Endothelial cell of umbilical vein (primary cell): ENCODE data around the gene CYB5D1. TPM values are rescaled to one million over a fixed set of nuclear protein-coding genes. Genes with fewer than 3 reads are reported as not detected.

Experiments
- BruUV-seq: library from RNA; stranded (reverse); fragments of 400-500 nt; replicated peaks from 2 replicates; lab custom pipeline; 2021; lab: Mats Ljungman, UMichigan
- CTCF ChIA-PET: fragments of 300-600, 350-600 bp; sonication (Branson Sonifier 250); formaldehyde crosslinking; loops from one replicate; lab custom pipeline; 2021; ENCODE audit warnings: antibody characterized with exemption, inconsistent platforms; lab: Charles Lee
- POLR2A ChIA-PET: fragments of 300-600, 350-600 bp; sonication (Branson Sonifier 250); formaldehyde crosslinking; loops from one replicate; lab custom pipeline; 2021; ENCODE audit warnings: antibody characterized with exemption, inconsistent platforms; lab: Charles Lee
- DNase-seq: peaks from one replicate; pipeline ENCODE4 v3.0.0-alpha.2; 2011; ENCODE audit warnings: low read depth, low spot score
- FAIRE-seq: peaks from 2 replicates; lab custom pipeline; 2011; peaks lifted over from hg19 to GRCh38; lab: Jason Lieb, UNC
- H2AFZ ChIP-seq: 2 replicates; pipeline ENCODE4 v1.6.0; 2012; ENCODE audit warnings: low read depth, low read length, control low read depth, inconsistent platforms
- H3K27ac ChIP-seq: 2 replicates; pipeline ENCODE4 v1.5.1; 2011; ENCODE audit warnings: low read depth, mild to moderate bottlenecking, control low read depth, low read length, moderate library complexity; ENCODE audit not compliant: insufficient read depth
- H3K27me3 ChIP-seq, 2 experiments: 2 replicates each; pipeline versions ENCODE4 v1.6.0 to v1.6.1; 2011; ENCODE audit warnings: low read length in 2 of 2, mixed read lengths in 1 of 2; ENCODE audit not compliant: control insufficient read depth in 2 of 2, insufficient read depth in 2 of 2
- H3K36me3 ChIP-seq, 2 experiments: 2 replicates in 1 of 2; 3 replicates in 1 of 2; pipeline ENCODE4 v1.5.1; 2011; ENCODE audit warnings: low read length in 2 of 2, mild to moderate bottlenecking in 1 of 2, moderate library complexity in 1 of 2; ENCODE audit not compliant: control insufficient read depth in 2 of 2, insufficient read depth in 2 of 2; ENCODE audit errors: extremely low read depth in 1 of 2
- H3K4me1 ChIP-seq: 3 replicates; pipeline ENCODE4 v1.5.1; 2011; ENCODE audit warnings: mild to moderate bottlenecking, low read length; ENCODE audit not compliant: control insufficient read depth, insufficient read depth; ENCODE audit errors: extremely low read depth
- H3K4me2 ChIP-seq: 2 replicates; pipeline ENCODE4 v1.6.1; 2011; ENCODE audit warnings: low read length, control low read depth, mixed read lengths; ENCODE audit not compliant: insufficient read depth
- H3K4me3 ChIP-seq, 3 experiments: fragments of 200-600 bp in 1 of 3; sonication (generic), shearing (Covaris generic) in 1 of 3; replicated peaks in 1 of 3; 2 replicates each; pipeline ENCODE4 v1.5.1; 2011 to 2016; ENCODE audit warnings: control low read depth in 3 of 3, low read length in 3 of 3, mild to moderate bottlenecking in 2 of 3, inconsistent platforms in 1 of 3, low read depth in 1 of 3, moderate library complexity in 1 of 3; ENCODE audit not compliant: insufficient read depth in 1 of 3
- H3K79me2 ChIP-seq: 2 replicates; pipeline ENCODE4 v1.6.0; 2012; ENCODE audit warnings: low read length, inconsistent platforms; ENCODE audit not compliant: control insufficient read depth, insufficient read depth
- H3K9ac ChIP-seq: replicated peaks from 2 replicates; pipeline ENCODE3; 2011; ENCODE audit warnings: low read length, control low read depth; ENCODE audit not compliant: insufficient read depth; ENCODE audit errors: extremely low read depth
- H3K9me1 ChIP-seq: replicated peaks from 3 replicates; pipeline ENCODE4 v1.6.0; 2011; ENCODE audit warnings: mild to moderate bottlenecking, low read length; ENCODE audit not compliant: control insufficient read depth, insufficient read depth; ENCODE audit errors: extremely low read depth
- H3K9me3 ChIP-seq: replicated peaks from 2 replicates; pipeline ENCODE4 v1.5.1; 2012; ENCODE audit warnings: low read length, inconsistent platforms; ENCODE audit not compliant: control insufficient read depth, insufficient read depth
- H4K20me1 ChIP-seq: replicated peaks from 2 replicates; pipeline ENCODE3; 2011; ENCODE audit warnings: mild to moderate bottlenecking, low read length; ENCODE audit not compliant: control insufficient read depth, insufficient read depth; ENCODE audit errors: extremely low read depth
- EZH2 ChIP-seq: IDR thresholded peaks from 2 replicates; pipeline ENCODE4 v1.6.1; 2012; ENCODE audit warnings: borderline replicate concordance, low read depth, mild to moderate bottlenecking, moderate library complexity, low read length, inconsistent platforms; ENCODE audit not compliant: severe bottlenecking
- FOS ChIP-seq: IDR thresholded peaks from 2 replicates; pipeline ENCODE4 v1.6.1; 2011; ENCODE audit warnings: mild to moderate bottlenecking, low read length, moderate library complexity, borderline replicate concordance; ENCODE audit not compliant: insufficient read depth
- GATA2 ChIP-seq: IDR thresholded peaks from 2 replicates; pipeline ENCODE4 v1.7.0; 2011; ENCODE audit warnings: low read depth, mild to moderate bottlenecking, moderate library complexity, mixed read lengths, low read length; ENCODE audit not compliant: insufficient read length, insufficient read depth
- JUN ChIP-seq: IDR thresholded peaks from 2 replicates; pipeline ENCODE4 v1.6.1; 2011; ENCODE audit warnings: borderline replicate concordance, low read depth; ENCODE audit not compliant: insufficient read length, insufficient read depth
- MYC ChIP-seq: IDR thresholded peaks from one replicate; pipeline ENCODE4 v1.6.1; 2011; ENCODE audit warnings: mild to moderate bottlenecking, low read depth, low read length
- POLR2A ChIP-seq: IDR thresholded peaks from 2 replicates; pipeline ENCODE4 v1.6.1; 2012; ENCODE audit warnings: low read depth, mild to moderate bottlenecking, control low read depth, low read length
- POLR2AphosphoS5 ChIP-seq: IDR thresholded peaks from 2 replicates; pipeline ENCODE4 v1.6.1; 2012; ENCODE audit warnings: low read depth, mild to moderate bottlenecking, control low read depth, low read length, moderate library complexity; ENCODE audit not compliant: insufficient read depth
- dilution Hi-C: fragments of 300-500 bp; cut with MboI; formaldehyde crosslinking; loops from one replicate; pipeline ENCODE4 v1.15.0; 2019; ENCODE audit warnings: low sequenced_read_pairs; ENCODE audit not compliant: extremely low pct_ligation_motif_present
- intact Hi-C: fragments of 100-400 bp; cut with micrococcal nuclease; formaldehyde crosslinking; loops from one replicate; pipeline ENCODE4 v1.10.0; 2022
- polyA plus RNA-seq, 4 experiments: library from polyadenylated mRNA; depleted of rRNA in 3 of 4; stranded (reverse) in 3 of 4; unstranded in 1 of 4; fragments of >200 nt; gene quantifications; 2 replicates each; pipeline versions ENCODE4 v1.2.1 to v1.2.3, GENCODE V29; 2011 to 2012; ENCODE audit warnings: missing spikeins in 1 of 4
- total RNA-seq: library from RNA; stranded (reverse); gene quantifications from 2 replicates; pipeline ENCODE4 v1.2.3, GENCODE V29; 2021
- TF ChIP-seq, protein P1 (sequence below): IDR thresholded peaks from 2 replicates; pipeline ENCODE4 v1.6.1; 2011; ENCODE audit not compliant: insufficient read depth, insufficient read length
- TF ChIP-seq, protein P2 (sequence below), 2 donors: IDR thresholded peaks; 1 replicate in 1 of 2; 2 replicates in 1 of 2; pipeline ENCODE4 v1.5.1; 2011; ENCODE audit warnings: low read length in 2 of 2, mild to moderate bottlenecking in 2 of 2, moderate library complexity in 2 of 2, control low read depth in 1 of 2, inconsistent platforms in 1 of 2, low read depth in 1 of 2; ENCODE audit not compliant: insufficient read depth in 1 of 2; ENCODE audit errors: extremely low read depth in 1 of 2

The CYB5D1 gene
- total and polyA plus RNA-seq, 2 donors (not counting 3 experiments of a cell fraction or from before 2014, with no cell fraction given): 9.4 to 18.1 TPM

DNA sequence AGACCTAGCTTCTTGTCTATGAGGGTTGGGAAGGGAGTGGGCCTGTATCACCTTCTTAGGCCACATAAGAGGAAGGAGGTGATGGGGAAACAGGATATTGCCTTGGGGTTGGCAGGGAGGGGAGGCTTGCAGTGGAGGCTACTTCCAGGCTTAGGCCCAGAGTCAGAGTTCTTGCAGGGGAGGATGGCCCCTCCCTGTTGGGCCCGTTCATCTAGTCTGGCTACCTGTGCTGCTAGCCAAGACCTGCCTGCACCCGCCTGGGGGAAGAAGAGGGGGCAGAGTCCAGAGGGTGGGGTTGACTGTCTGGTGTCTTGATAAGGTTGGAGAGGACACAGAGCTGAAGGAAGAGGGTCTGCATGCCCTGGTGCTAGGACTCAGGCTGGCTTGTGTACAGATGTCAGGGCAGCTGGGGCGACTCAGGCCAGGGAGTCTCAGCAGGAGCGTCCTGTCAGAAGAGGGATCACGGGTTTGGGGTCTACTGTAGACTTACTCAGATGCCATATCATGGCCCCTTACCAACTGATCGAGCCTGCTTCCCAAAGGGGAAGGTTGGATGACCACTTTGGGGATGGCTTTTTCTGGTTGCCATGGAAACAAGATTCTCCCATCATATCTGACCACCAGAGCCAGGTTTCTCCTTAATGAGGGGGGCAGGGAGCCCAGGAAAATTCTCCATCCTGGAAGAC, 18.5 kb upstream of the CYB5D1 start:
- DNase-seq: no peak
- intact Hi-C loops (loop anchor here (5.0 kb wide), 1 partner anchor 267 kb away; no protein-coding TSS in a partner anchor), dilution Hi-C loops (no loop called here)
- H4K20me1 ChIP-seq: no peaks in the 10 kb centered on the region
- no TSS peak for BruUV-seq
- H3K4me2 ChIP-seq: no peak overlapping the region
- ChIA-PET POLR2A (no interaction called here), CTCF (no interaction called here)
- H3K79me2 ChIP-seq: peaks cover 3% of the 10 kb centered on the region
- peaks cover 41% of the 10 kb centered on the region for H3K4me1 ChIP-seq
- no peaks in the 10 kb centered on the region for H3K9me1 ChIP-seq
- H3K36me3 ChIP-seq: peaks cover 0 to 2% of the 10 kb centered on the region in 2 experiments
- H3K27me3 ChIP-seq: no peaks in the 10 kb centered on the region
- H3K9ac ChIP-seq: no peak overlapping the region
- no peak overlapping the region for H3K27ac ChIP-seq
- no peak overlapping the region for H3K4me3 ChIP-seq
- no peaks in the 10 kb centered on the region for H3K9me3 ChIP-seq
- FAIRE-seq: no peak
- TF ChIP-seq POLR2A (no peak), POLR2AphosphoS5 (no peak), FOS (no peak), GATA2 (no peak), MYC (no peak), EZH2 (no peak), JUN (no peak)
- TF ChIP-seq, protein P1, sequence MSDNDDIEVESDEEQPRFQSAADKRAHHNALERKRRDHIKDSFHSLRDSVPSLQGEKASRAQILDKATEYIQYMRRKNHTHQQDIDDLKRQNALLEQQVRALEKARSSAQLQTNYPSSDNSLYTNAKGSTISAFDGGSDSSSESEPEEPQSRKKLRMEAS: no peak
- TF ChIP-seq, protein P2, sequence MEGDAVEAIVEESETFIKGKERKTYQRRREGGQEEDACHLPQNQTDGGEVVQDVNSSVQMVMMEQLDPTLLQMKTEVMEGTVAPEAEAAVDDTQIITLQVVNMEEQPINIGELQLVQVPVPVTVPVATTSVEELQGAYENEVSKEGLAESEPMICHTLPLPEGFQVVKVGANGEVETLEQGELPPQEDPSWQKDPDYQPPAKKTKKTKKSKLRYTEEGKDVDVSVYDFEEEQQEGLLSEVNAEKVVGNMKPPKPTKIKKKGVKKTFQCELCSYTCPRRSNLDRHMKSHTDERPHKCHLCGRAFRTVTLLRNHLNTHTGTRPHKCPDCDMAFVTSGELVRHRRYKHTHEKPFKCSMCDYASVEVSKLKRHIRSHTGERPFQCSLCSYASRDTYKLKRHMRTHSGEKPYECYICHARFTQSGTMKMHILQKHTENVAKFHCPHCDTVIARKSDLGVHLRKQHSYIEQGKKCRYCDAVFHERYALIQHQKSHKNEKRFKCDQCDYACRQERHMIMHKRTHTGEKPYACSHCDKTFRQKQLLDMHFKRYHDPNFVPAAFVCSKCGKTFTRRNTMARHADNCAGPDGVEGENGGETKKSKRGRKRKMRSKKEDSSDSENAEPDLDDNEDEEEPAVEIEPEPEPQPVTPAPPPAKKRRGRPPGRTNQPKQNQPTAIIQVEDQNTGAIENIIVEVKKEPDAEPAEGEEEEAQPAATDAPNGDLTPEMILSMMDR (IDR thresholded peaks at IDR 0.05; ENCODE audit: extremely low read depth in 1 of 2, insufficient read depth in 1 of 2, low read depth in 1 of 2, low read length in 2 of 2): no peak
- no peak overlapping the region for H2AFZ ChIP-seq
